Thymus (tissue), 11 donors: Measurements from ENCODE around the gene ACTN1. TPM values are rescaled to one million over a fixed set of nuclear protein-coding genes. Genes with fewer than 3 reads are reported as not detected.

Source experiments
- DNase-seq, 9 donors: peaks; one replicate each; pipeline ENCODE4 v3.0.0-alpha.2; 2013; ENCODE audit warnings: low spot score in 9 of 9, low read depth in 6 of 9, missing footprints in 1 of 9
- H3K27ac ChIP-seq, 2 donors: one replicate each; pipeline ENCODE4 v1.5.1; 2013; ENCODE audit warnings: control low read depth in 1 of 2, low read depth in 1 of 2, low read length in 1 of 2, mild to moderate bottlenecking in 1 of 2, moderate library complexity in 1 of 2
- H3K27me3 ChIP-seq, 2 donors: one replicate each; pipeline ENCODE4 v1.5.1; 2013; ENCODE audit warnings: low read length in 1 of 2; ENCODE audit not compliant: control insufficient read depth in 2 of 2, insufficient read depth in 1 of 2
- H3K36me3 ChIP-seq, 2 donors: one replicate each; pipeline ENCODE4 v1.5.1; 2013; ENCODE audit warnings: low read length in 1 of 2, mild to moderate bottlenecking in 1 of 2, moderate library complexity in 1 of 2; ENCODE audit not compliant: control insufficient read depth in 2 of 2, insufficient read depth in 2 of 2
- H3K4me1 ChIP-seq, 2 donors: one replicate each; pipeline ENCODE4 v1.5.1; 2013; ENCODE audit warnings: low read length in 2 of 2; ENCODE audit not compliant: control insufficient read depth in 2 of 2, insufficient read depth in 2 of 2
- H3K4me3 ChIP-seq, 2 donors: one replicate each; pipeline ENCODE4 v1.5.1; 2013; ENCODE audit warnings: low read length in 2 of 2, control low read depth in 1 of 2, mild to moderate bottlenecking in 1 of 2
- H3K9me3 ChIP-seq, 2 donors: one replicate each; pipeline ENCODE4 v1.5.1; 2013; ENCODE audit warnings: low read length in 1 of 2, mild to moderate bottlenecking in 1 of 2; ENCODE audit not compliant: control insufficient read depth in 2 of 2, insufficient read depth in 1 of 2
- WGBS: extraction: QIAGEN DNeasy Blood & Tissue Kit; methylation state at CpG from one replicate; pipeline ENCODE4 v1.1.7; 2013; 5-methylcytosine and 5-hydroxymethylcytosine counted together
- polyA plus RNA-seq: library from polyadenylated mRNA; stranded (reverse); fragments of 200-250 nt; gene quantifications from one replicate; pipeline ENCODE4 v1.2.3, GENCODE V29; 2013
- total RNA-seq: library from RNA; stranded (reverse); fragments of 120-200 nt; gene quantifications from one replicate; pipeline ENCODE4 v1.2.4, GENCODE V29; 2013
- donor health status: healthy.

ACTN1 gene
- total and polyA plus RNA-seq, 2 donors: 21.6 to 59.3 TPM

DNA sequence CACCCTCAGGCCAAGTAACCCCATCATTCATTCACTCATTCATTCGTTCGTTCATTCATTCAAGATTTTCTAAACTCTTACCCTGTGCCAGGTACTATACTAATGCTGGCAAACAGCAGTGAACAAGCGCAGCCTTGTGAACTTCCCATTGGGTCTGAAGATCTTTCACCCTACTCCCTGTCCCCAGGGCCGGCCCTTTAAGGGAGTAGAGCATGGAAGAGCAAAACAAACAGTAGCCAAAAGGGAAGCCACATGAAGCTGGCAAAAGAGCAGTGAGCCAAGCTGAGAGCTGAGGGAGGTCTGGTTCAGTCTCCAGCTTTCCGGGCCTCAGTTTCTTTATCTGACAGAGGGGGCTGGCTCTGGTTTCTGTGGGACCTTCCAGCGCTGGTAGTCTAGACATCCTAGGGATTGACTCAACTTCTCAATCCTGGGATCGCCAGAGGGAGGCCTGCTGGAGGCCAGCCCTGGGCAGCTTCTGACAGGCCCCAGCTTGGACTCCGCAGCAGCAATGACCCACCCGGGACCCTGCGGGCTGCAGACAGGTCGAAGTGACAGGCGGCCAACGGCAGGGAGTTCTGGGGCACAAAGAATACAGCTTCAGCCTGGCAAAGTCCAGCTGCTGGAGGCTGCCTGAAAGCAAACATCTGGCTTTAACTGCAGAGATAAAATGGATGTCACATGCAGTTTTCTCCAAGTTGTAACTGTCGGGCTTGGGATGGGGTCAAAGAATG, 27.1 kb downstream of the ACTN1 start:
- H3K9me3 ChIP-seq: no peaks in the 10 kb centered on the region
- no peak for DNase-seq
- H3K4me1 ChIP-seq: peaks cover 5 to 47% of the 10 kb centered on the region in 2 donors
- H3K27me3 ChIP-seq: no peaks in the 10 kb centered on the region
- H3K36me3 ChIP-seq: no peaks in the 10 kb centered on the region
- no peak overlapping the region for H3K27ac ChIP-seq
- WGBS: 94% methylated on average over 14 of the region's 14 CpGs
- H3K4me3 ChIP-seq: no peak overlapping the region

DNA sequence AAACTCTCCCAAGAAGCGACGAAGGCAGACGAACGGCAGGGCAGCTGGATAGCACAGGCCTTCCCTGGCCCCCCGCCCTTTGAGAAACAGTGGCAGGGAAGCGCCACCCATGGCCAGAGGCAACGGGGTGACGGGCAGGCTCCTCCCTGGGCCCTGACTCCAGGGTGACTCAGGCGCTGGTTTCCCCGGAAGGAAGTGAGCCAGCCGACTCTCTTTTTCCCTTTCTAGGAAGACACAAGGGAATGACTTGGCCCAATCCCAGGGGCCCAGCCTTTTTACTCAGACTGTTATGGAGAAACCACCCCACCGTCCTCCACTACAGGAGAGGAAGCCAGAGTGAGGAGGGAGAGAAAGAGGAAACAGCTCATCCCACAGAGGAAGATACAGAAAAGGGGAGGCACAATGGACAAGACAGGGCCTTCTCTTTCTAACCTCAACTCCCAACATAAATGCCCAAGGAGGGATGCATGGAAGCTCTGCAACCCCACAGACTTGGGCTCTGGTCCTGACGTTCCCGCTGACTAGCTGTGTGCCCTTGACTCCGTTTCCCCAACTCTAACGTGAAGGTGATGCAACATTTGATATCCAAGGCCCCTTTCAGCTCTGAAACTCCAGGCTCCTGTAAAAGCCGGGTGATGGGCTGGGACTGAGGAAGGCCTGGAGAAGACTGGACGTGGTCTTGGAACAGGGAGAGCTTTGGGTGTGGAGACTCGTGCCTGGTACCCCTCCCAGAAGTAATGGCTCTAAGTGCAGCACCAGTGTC, 27.9 kb downstream of the ACTN1 start:
- Histone ChIP-seq H3K4me3 (no peak overlapping the region), H3K4me1 (peaks cover 7 to 49% of the 10 kb centered on the region in 2 donors), H3K27me3 (no peaks in the 10 kb centered on the region), H3K27ac (no peak overlapping the region), H3K36me3 (no peaks in the 10 kb centered on the region), H3K9me3 (no peaks in the 10 kb centered on the region)
- DNase-seq: no peak
- 89% methylated on average over 19 of the region's 19 CpGs for WGBS

DNA sequence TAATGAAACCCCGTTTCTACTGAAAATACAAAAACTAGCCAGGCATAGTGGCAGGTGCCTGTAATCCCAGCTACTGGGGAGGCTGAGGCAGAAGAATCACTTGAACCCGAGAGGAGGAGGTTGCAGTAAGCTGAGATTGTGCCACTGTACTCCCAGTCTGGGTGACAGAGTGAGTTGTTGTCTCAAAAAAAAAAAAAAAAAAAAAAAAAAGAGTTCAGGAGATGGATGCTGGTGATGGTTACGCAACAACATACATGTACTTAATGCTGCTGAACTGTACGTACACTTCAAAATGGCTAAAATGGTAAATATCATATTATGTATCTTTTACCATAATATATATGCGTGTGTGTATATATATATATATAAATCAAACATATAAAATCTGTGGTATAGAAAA, 29.0 kb downstream of the ACTN1 start:
- Histone ChIP-seq H3K36me3 (no peaks in the 10 kb centered on the region), H3K27me3 (no peaks in the 10 kb centered on the region), H3K27ac (no peak overlapping the region), H3K4me1 (peaks cover 16 to 49% of the 10 kb centered on the region in 2 donors), H3K9me3 (no peaks in the 10 kb centered on the region), H3K4me3 (no peak overlapping the region)
- 82% methylated on average over 5 of the region's 5 CpGs for WGBS
- DNase-seq: no peak

DNA sequence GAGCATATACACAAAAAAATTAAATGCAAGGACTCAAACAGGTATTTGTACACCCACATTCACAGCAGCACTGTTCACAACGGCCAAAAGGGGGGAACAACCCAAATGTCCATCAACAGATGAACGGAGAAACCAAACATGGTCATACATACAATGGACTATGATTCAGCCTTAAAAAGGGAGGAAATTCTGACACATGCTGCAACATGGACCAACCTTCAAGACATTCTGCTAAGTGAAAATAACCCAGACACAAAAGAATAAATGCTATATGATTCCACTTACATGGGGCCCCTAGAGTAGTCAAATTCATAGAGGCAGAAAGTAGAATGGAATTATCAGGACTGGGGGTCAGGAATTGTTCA, 29.5 kb downstream of the ACTN1 start:
- Histone ChIP-seq H3K27me3 (no peaks in the 10 kb centered on the region), H3K9me3 (no peaks in the 10 kb centered on the region), H3K27ac (no peak overlapping the region), H3K4me1 (peaks cover 21 to 52% of the 10 kb centered on the region in 2 donors), H3K36me3 (no peaks in the 10 kb centered on the region), H3K4me3 (no peak overlapping the region)
- 97% methylated on average over 2 of the region's 2 CpGs for WGBS
- DNase-seq: no peak

DNA sequence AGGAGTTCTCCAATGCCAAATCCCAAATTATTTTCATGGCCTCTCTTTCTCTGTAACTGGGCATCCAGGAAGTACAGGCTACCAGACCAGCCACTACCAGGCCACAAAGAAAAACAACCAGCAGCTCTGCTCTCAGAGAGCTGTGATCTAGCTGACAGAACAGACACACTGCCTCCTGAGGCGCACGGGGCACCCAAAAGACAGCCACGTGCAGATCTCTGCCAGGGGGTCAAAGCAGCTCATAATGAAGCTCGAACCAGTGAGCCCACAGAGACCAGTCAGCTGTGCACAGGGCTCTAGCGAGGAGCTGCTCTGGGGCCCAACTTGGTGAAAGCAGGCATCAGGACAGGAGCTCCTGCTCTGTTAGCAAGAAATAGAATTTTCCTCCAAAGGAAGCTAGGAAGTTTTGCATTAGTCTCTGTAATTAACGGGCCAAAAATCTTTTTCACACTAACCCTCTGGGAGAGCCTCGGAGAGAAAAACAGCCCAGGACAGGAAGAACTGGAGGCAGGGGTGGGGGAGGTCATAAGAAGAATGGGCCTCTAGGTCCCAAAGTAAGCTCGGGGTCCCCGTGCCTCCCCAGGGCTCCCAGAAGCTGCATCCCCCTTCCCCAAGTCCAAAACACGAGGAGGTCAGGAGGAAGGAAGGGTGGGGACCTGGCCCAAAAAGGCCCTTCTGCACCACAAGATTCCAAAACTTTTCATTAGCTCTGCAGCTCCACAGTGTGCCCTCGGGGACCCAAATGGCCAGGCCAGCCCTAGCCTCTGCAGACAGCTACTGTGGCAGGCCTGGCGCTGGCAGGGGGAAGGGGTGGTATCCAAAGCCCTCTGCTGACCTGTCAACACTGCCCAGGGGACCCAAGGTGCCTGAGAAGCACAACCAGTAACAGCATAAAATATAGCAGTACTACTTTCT, 30.2 kb downstream of the ACTN1 start:
- Histone ChIP-seq H3K36me3 (no peaks in the 10 kb centered on the region), H3K4me1 (peaks cover 26 to 54% of the 10 kb centered on the region in 2 donors), H3K9me3 (no peaks in the 10 kb centered on the region), H3K27me3 (no peaks in the 10 kb centered on the region), H3K4me3 (no peak overlapping the region), H3K27ac (peak overlapping the region in 1 of 2 donors; percentile 37)
- 87% methylated on average over 12 of the region's 12 CpGs for WGBS
- no peak for DNase-seq

DNA sequence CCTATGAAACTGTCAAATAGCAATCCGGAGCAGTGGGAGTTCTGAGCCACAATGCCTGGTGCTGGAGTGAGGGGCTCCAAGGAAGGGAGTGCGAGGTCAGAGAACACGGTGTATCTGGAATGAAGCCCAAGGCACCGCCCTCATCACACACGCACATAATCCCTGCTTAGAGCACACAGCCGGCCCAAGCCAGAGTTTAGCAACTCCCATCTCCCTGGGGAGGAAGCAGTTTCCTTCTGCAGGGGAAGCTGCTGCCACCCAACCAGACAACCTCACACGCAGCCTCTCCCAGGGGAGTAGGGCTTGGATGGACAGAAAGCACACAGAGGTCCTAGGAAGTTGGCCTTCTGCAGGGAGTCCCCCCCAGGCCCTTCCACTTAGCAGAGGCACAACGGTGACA, 31.3 kb downstream of the ACTN1 start:
- 73% methylated on average over 8 of the region's 8 CpGs for WGBS
- H3K27me3 ChIP-seq: no peaks in the 10 kb centered on the region

DNA sequence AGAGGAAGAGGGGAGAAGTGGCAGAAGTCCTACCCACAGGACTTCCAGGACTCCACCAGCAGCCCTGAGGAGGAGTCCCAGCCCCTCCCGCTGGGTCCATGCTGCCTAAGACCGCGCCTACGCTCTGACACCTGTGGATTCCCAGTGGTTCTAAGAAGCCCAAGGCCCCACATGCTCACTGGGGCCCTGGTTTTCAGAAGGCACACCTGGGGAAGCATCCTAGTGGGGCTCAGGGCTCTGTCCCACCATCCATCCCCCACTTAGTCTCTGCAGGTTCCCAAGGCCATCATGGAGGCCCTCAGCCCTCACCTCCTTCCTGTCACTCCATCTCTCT, 32.6 kb downstream of the ACTN1 start:
- Histone ChIP-seq H3K4me3 (no peak overlapping the region), H3K4me1 (peaks cover 29 to 52% of the 10 kb centered on the region in 2 donors), H3K36me3 (peaks cover 0 to 7% of the 10 kb centered on the region in 2 donors), H3K27me3 (no peaks in the 10 kb centered on the region), H3K9me3 (no peaks in the 10 kb centered on the region), H3K27ac (no peak overlapping the region)
- 100% methylated on average over 4 of the region's 4 CpGs for WGBS
- DNase-seq: no peak

More for the DNA sequence above, 31.3 kb downstream of the ACTN1 start:
- Histone ChIP-seq H3K4me3 (no peak overlapping the region), H3K9me3 (no peaks in the 10 kb centered on the region), H3K36me3 (peaks cover 0 to 6% of the 10 kb centered on the region in 2 donors), H3K4me1 (peaks cover 29 to 54% of the 10 kb centered on the region in 2 donors), H3K27ac (no peak overlapping the region)
- DNase-seq: no peak

DNA sequence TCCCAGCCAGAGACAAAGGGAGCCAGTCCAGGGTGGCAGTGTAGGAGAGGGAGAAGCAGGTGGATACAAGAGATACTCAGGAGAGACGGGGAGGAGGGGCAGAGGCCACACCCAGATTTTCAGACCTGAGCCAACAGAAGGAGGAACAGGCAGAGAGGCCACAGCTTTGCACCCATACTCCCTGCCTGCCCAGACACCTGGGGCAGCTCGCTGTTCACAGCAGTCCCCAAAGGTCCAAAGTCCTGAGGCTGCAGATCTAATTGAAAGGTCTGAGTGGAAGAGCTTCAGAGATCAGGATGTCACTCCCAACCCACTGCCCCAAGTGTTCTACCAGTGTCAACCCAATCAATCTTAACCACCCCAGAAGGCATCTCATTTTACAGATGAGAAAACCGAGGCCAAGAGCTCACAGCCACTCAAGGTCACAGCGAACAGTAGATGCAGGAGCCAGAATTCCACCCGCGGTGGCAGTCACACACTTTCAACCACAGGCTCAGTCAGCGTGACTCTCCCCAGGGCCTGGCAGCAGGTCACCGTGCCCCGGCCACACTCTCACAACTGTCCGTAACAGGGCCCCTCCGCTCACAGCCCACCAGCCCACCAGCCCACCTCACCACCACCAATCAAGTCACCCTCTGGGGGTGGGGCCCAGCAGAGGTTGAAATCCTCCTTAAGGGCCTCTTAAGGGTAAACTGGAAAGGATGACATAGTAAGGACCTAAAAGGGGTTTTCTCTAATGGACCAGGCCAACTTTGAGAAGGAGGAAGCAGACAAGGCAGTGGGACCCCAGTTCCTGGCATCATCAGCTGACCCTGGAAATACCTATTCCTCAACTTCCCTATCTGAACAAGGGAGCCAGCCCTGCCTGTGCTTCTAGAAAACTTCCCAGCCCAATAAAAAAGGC, 33.3 kb downstream of the ACTN1 start:
- Histone ChIP-seq H3K36me3 (peaks cover 0 to 7% of the 10 kb centered on the region in 2 donors), H3K27ac (peak overlapping the region; percentile 82 to 84), H3K27me3 (no peaks in the 10 kb centered on the region), H3K4me1 (peaks cover 27 to 49% of the 10 kb centered on the region in 2 donors), H3K9me3 (no peaks in the 10 kb centered on the region), H3K4me3 (no peak overlapping the region)
- WGBS: 79% methylated on average over 11 of the region's 11 CpGs
- DNase-seq: no peak
